ENCODE results near the gene PTPRN2. TPM values are rescaled to one million over a fixed set of nuclear protein-coding genes. Genes with fewer than 3 reads are reported as not detected.

Gene PTPRN2
- polyA plus RNA-seq, 1 of the 3 experiments (the other 2 are of a cell fraction), result 4.0 TPM

DNA sequence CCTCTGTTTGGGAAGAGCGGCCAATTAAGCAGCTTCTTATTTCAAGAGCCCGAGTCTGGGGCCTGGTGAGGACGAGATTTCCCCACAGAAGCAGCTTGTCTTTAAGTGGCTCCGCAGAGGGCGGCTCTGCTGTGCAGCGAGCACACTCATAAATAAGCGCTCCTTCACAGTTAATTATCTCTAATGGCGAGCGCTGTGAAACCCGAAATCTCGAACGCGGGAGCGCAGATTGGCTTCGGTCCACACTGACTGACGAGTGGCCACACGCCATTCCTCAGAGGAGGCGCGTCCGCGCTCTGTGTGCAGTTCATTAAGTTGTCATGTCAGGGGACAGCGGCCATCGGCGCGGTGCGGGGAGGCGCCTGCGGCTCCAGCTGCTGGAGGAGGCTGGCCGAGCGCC, 689.9 kb downstream of the PTPRN2 start:
- TF ChIP-seq MXI1 (IDR thresholded peaks at IDR 0.05; ENCODE audit: low read depth, low read length) (no peak), ELF1 (IDR thresholded peaks at IDR 0.05) (no peak), TEAD4 (IDR thresholded peaks at IDR 0.05; ENCODE audit: borderline replicate concordance, insufficient read depth) (no peak), POLR2AphosphoS5 (IDR thresholded peaks at IDR 0.05; ENCODE audit: low read depth, low read length) (no peak), FOXJ3 (CRISPR knock-in tag; IDR thresholded peaks at IDR 0.05) (no peak), GATA2 (CRISPR knock-in tag; IDR thresholded peaks at IDR 0.05) (no peak), SMC3 (IDR thresholded peaks at IDR 0.05; ENCODE audit: low read depth, low read length) (no peak), FOSL2 (IDR thresholded peaks at IDR 0.05; ENCODE audit: borderline replicate concordance, low read depth) (no peak), GABPA (IDR thresholded peaks at IDR 0.05; ENCODE audit: low read depth) (no peak), TCF12 (IDR thresholded peaks at IDR 0.05) (no peak), RCOR1 (IDR thresholded peaks at IDR 0.05; ENCODE audit: low read length) (no peak), EP300 (IDR thresholded peaks at IDR 0.05; ENCODE audit: borderline replicate concordance in 1 of 2, low read depth in 1 of 2, low read length in 1 of 2) (no peak), CHD2 (IDR thresholded peaks at IDR 0.05; ENCODE audit: low read length, partially characterized antibody) (no peak), FOXM1 (IDR thresholded peaks at IDR 0.05; ENCODE audit: low read depth) (no peak), RAD21 (IDR thresholded peaks at IDR 0.05; ENCODE audit: low read length) (no peak), EZH2phosphoT487 (IDR thresholded peaks at IDR 0.05; ENCODE audit: borderline replicate concordance, low read depth) (no peak), MEF2A (IDR thresholded peaks at IDR 0.05; ENCODE audit: borderline replicate concordance, low read depth) (no peak)
- TF ChIP-seq, protein P1, sequence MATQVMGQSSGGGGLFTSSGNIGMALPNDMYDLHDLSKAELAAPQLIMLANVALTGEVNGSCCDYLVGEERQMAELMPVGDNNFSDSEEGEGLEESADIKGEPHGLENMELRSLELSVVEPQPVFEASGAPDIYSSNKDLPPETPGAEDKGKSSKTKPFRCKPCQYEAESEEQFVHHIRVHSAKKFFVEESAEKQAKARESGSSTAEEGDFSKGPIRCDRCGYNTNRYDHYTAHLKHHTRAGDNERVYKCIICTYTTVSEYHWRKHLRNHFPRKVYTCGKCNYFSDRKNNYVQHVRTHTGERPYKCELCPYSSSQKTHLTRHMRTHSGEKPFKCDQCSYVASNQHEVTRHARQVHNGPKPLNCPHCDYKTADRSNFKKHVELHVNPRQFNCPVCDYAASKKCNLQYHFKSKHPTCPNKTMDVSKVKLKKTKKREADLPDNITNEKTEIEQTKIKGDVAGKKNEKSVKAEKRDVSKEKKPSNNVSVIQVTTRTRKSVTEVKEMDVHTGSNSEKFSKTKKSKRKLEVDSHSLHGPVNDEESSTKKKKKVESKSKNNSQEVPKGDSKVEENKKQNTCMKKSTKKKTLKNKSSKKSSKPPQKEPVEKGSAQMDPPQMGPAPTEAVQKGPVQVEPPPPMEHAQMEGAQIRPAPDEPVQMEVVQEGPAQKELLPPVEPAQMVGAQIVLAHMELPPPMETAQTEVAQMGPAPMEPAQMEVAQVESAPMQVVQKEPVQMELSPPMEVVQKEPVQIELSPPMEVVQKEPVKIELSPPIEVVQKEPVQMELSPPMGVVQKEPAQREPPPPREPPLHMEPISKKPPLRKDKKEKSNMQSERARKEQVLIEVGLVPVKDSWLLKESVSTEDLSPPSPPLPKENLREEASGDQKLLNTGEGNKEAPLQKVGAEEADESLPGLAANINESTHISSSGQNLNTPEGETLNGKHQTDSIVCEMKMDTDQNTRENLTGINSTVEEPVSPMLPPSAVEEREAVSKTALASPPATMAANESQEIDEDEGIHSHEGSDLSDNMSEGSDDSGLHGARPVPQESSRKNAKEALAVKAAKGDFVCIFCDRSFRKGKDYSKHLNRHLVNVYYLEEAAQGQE (IDR thresholded peaks at IDR 0.05; ENCODE audit: low read depth, low read length), result no peak
- TF ChIP-seq, protein P2, sequence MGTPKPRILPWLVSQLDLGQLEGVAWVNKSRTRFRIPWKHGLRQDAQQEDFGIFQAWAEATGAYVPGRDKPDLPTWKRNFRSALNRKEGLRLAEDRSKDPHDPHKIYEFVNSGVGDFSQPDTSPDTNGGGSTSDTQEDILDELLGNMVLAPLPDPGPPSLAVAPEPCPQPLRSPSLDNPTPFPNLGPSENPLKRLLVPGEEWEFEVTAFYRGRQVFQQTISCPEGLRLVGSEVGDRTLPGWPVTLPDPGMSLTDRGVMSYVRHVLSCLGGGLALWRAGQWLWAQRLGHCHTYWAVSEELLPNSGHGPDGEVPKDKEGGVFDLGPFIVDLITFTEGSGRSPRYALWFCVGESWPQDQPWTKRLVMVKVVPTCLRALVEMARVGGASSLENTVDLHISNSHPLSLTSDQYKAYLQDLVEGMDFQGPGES (IDR thresholded peaks at IDR 0.05; ENCODE audit: low read depth, low read length), result no peak

More for the DNA sequence above, 689.9 kb downstream of the PTPRN2 start:
- CTCF ChIA-PET, result interaction anchor here (1.2 kb wide), 1 partner anchor 9 kb away, joined by 4 read pairs; no protein-coding TSS in a partner anchor
- Histone ChIP-seq H3K4me2 (no peak overlapping the region), H3K4me1 (ENCODE audit: control insufficient read depth in 1 of 2, insufficient read depth in 2 of 2, low read depth in 1 of 2, low read length in 1 of 2) (peaks cover 0 to 19% of the 10 kb centered on the region in 2 experiments; a peak in 1 of 4 replicates), H3F3A (replicated peaks; ENCODE audit: insufficient read depth) (no peaks in the 10 kb centered on the region), H4K20me1 (ENCODE audit: insufficient read depth) (no peaks in the 10 kb centered on the region), H3K79me2 (ENCODE audit: insufficient read depth) (no peaks in the 10 kb centered on the region), H3K9me3 (peaks cover 5% of the 10 kb centered on the region; the same call in 1 of the 2 replicates), H3K36me3 (replicated peaks in 1 of 2; ENCODE audit: control insufficient read depth in 1 of 2, insufficient read depth in 2 of 2, low read length in 1 of 2) (no peaks in the 10 kb centered on the region), H2AFZ (ENCODE audit: low read depth) (no peak overlapping the region), H3K9ac (no peak overlapping the region), H3K27ac (ENCODE audit: low read depth in 2 of 2, low read length in 1 of 2) (no peak overlapping the region), H3K27me3 (ENCODE audit: insufficient read depth) (no peaks in the 10 kb centered on the region), H3K4me3 (ENCODE audit: low read depth in 2 of 2, low read length in 1 of 2) (no peak overlapping the region), H3K9me2 (no peaks in the 10 kb centered on the region)
- 52% methylated on average over 30 of the region's 30 CpGs for WGBS (ENCODE audit: low lambda C conversion rate)
- POLR2A ChIA-PET, result no interaction called here
- DNase-seq, result peak; percentile 69
